Activated CD4-positive, alpha-beta T cell treated with anti-CD3 and anti-CD28 coated beads, Interleukin-10, Interleukin-2, amounts not matched to agents 100 ng/mL and 50 ng/mL, durations not matched to agents 16 hours and 8 hours (primary cell): ENCODE measurements around the gene GPAT2.
"Not testable (repeated sequence)": the region's sequence is repeated elsewhere in the genome, so short reads cannot be mapped to it uniquely, and the experiment has no call there.

Experiments used
- DNase-seq: peaks from one replicate; pipeline ENCODE4 v3.0.0-alpha.2; 2020

The GPAT2 gene

GRCh38 chr2:96065381-96065930 is 30.7 kb upstream of the GPAT2 start:
- DNase-seq, result no peak

- DNase-seq, result not testable (repeated sequence)
Observed at GRCh38 chr2:96064760-96065159, 30.0 kb upstream of the GPAT2 start.

GRCh38 chr2:96064047-96064675 is 29.4 kb upstream of the GPAT2 start:
- DNase-seq, result not testable (repeated sequence)

GRCh38 chr2:96063116-96063899 is 28.6 kb upstream of the GPAT2 start:
- peak; percentile 76 for DNase-seq

GRCh38 chr2:96062483-96062882 is 27.8 kb upstream of the GPAT2 start:
- DNase-seq, result not testable (repeated sequence)

- DNase-seq, result not testable (repeated sequence)
Observed at GRCh38 chr2:96061901-96062300, 27.2 kb upstream of the GPAT2 start.

- DNase-seq, result not testable (repeated sequence)
Observed at GRCh38 chr2:96061197-96061817, 26.6 kb upstream of the GPAT2 start.

- DNase-seq, result not testable (repeated sequence)
Observed at GRCh38 chr2:96060325-96060724, 25.6 kb upstream of the GPAT2 start.

- not testable (repeated sequence) for DNase-seq
Observed at GRCh38 chr2:96059443-96059842, 24.7 kb upstream of the GPAT2 start.

GRCh38 chr2:96055830-96056229 is 21.1 kb upstream of the GPAT2 start:
- not testable (repeated sequence) for DNase-seq

- DNase-seq, result not testable (repeated sequence)
Observed at GRCh38 chr2:96054537-96054936, 19.8 kb upstream of the GPAT2 start.

- not testable (repeated sequence) for DNase-seq
Observed at GRCh38 chr2:96053385-96053784, 18.7 kb upstream of the GPAT2 start.

GRCh38 chr2:96052632-96053031 is 17.9 kb upstream of the GPAT2 start:
- not testable (repeated sequence) for DNase-seq

GRCh38 chr2:96049917-96050262 is 15.2 kb upstream of the GPAT2 start:
- not testable (repeated sequence) for DNase-seq

GRCh38 chr2:96049049-96049916 is 14.6 kb upstream of the GPAT2 start:
- DNase-seq, result not testable (repeated sequence)

GRCh38 chr2:96035554-96035953 is 838 bp upstream of the GPAT2 start:
- DNase-seq, result not testable (repeated sequence)

GRCh38 chr2:96033997-96034396 is 719 bp downstream of the GPAT2 start:
- DNase-seq, result not testable (repeated sequence)

GRCh38 chr2:96027725-96028325 is 6.9 kb downstream of the GPAT2 start:
- not testable (repeated sequence) for DNase-seq

- DNase-seq, result not testable (repeated sequence)
Observed at GRCh38 chr2:96025755-96026154, 9.0 kb downstream of the GPAT2 start.

- no peak for DNase-seq
Observed at GRCh38 chr2:96025194-96025492, 9.6 kb downstream of the GPAT2 start.

- DNase-seq, result no peak
Observed at GRCh38 chr2:96024336-96025193, 10.2 kb downstream of the GPAT2 start.
